WTC11 (cell line): ENCODE measurements around the gene FDXR.

Experiments
- FOXK1 ChIP-seq: sonication (generic); formaldehyde crosslinking; IDR thresholded peaks from 2 replicates; pipeline ENCODE4 v1.8.0; 2022; ENCODE audit warnings: mild to moderate bottlenecking, moderate library complexity, missing genetic modification reagents
- IRF2 ChIP-seq: sonication (generic); formaldehyde crosslinking; IDR thresholded peaks from 2 replicates; pipeline ENCODE4 v1.8.0; 2022; ENCODE audit warnings: low read depth, missing genetic modification reagents, borderline replicate concordance
- NFE2L1 ChIP-seq: sonication (generic); formaldehyde crosslinking; IDR thresholded peaks from 2 replicates; pipeline ENCODE4 v1.8.1; 2023; ENCODE audit warnings: missing genetic modification reagents
- RELA ChIP-seq: sonication (generic); formaldehyde crosslinking; IDR thresholded peaks from 2 replicates; pipeline ENCODE4 v1.8.1; 2022; ENCODE audit warnings: missing genetic modification reagents, mild to moderate bottlenecking, borderline replicate concordance
- SP1 ChIP-seq: sonication (generic); formaldehyde crosslinking; conservative IDR thresholded peaks from 2 replicates; pipeline ENCODE4 v1.8.1; 2022; ENCODE audit warnings: missing genetic modification reagents
- TEAD4 ChIP-seq: sonication (generic); formaldehyde crosslinking; IDR thresholded peaks from 2 replicates; pipeline ENCODE4 v1.8.0; 2022; ENCODE audit warnings: mild to moderate bottlenecking, missing genetic modification reagents
- TF ChIP-seq, protein P1 (sequence below): fragments of 200-600 bp; IDR thresholded peaks from 2 replicates; pipeline ENCODE4 v1.8.0; 2022; ENCODE audit warnings: antibody characterized with exemption
- TF ChIP-seq, protein P2 (sequence below): sonication (generic); formaldehyde crosslinking; IDR thresholded peaks from 2 replicates; pipeline ENCODE4 v1.8.1; 2023; ENCODE audit warnings: mild to moderate bottlenecking, missing genetic modification reagents, moderate library complexity
- TF ChIP-seq, protein P3 (sequence below): sonication (generic); formaldehyde crosslinking; conservative IDR thresholded peaks from 2 replicates; pipeline ENCODE4 v1.8.1; 2022; ENCODE audit warnings: mild to moderate bottlenecking, missing genetic modification reagents

DNA sequence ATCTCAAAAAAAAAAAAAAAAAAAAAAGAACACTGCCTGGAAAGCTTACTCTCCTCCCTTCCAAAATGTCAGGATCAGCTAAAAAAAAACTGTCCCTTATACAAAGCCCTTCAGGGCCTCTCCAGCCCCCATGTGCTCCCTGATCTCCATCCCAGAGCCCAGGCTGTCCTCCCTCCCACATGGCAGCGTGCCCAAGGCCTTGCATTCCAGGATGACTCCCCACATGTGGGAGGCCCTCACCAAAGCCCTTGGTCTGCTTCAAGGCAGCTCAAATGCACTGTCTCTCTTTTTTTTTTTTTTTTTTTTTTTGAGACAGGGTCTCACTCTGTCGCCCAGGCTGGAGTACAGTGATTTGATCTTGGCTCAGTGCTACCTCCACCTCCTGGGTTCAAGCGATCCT is 2.3 kb downstream of the FDXR start:
- TF ChIP-seq, protein P1, sequence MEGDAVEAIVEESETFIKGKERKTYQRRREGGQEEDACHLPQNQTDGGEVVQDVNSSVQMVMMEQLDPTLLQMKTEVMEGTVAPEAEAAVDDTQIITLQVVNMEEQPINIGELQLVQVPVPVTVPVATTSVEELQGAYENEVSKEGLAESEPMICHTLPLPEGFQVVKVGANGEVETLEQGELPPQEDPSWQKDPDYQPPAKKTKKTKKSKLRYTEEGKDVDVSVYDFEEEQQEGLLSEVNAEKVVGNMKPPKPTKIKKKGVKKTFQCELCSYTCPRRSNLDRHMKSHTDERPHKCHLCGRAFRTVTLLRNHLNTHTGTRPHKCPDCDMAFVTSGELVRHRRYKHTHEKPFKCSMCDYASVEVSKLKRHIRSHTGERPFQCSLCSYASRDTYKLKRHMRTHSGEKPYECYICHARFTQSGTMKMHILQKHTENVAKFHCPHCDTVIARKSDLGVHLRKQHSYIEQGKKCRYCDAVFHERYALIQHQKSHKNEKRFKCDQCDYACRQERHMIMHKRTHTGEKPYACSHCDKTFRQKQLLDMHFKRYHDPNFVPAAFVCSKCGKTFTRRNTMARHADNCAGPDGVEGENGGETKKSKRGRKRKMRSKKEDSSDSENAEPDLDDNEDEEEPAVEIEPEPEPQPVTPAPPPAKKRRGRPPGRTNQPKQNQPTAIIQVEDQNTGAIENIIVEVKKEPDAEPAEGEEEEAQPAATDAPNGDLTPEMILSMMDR = no peak
- TF ChIP-seq NFE2L1 (CRISPR knock-in tag) (no peak), IRF2 (CRISPR knock-in tag) (no peak), RELA (CRISPR knock-in tag) (no peak), SP1 (CRISPR knock-in tag) (no peak), TEAD4 (no peak), FOXK1 (CRISPR knock-in tag) (no peak)
- TF ChIP-seq, protein P2, sequence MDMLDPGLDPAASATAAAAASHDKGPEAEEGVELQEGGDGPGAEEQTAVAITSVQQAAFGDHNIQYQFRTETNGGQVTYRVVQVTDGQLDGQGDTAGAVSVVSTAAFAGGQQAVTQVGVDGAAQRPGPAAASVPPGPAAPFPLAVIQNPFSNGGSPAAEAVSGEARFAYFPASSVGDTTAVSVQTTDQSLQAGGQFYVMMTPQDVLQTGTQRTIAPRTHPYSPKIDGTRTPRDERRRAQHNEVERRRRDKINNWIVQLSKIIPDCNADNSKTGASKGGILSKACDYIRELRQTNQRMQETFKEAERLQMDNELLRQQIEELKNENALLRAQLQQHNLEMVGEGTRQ (CRISPR knock-in tag) = no peak
- TF ChIP-seq, protein P3, sequence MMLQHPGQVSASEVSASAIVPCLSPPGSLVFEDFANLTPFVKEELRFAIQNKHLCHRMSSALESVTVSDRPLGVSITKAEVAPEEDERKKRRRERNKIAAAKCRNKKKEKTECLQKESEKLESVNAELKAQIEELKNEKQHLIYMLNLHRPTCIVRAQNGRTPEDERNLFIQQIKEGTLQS (CRISPR knock-in tag) = no peak
